GM20000 (cell line): ENCODE results near the gene EXOC5.

Experiments
- DNase-seq: peaks from one replicate; pipeline ENCODE4 v3.0.0; 2012; ENCODE audit warnings: low spot score
- CTCF ChIP-seq: IDR thresholded peaks from 2 replicates; pipeline ENCODE4 v1.5.1; 2012; ENCODE audit warnings: mild to moderate bottlenecking, control low read depth; ENCODE audit errors: extremely low read depth, missing control alignments

The EXOC5 gene

GRCh38 chr14:57179273-57179672 lies 89.4 kb downstream of the EXOC5 start:
- no peak for TF ChIP-seq CTCF
- no peak for DNase-seq

- DNase-seq = no peak
- TF ChIP-seq CTCF = no peak
Measured at GRCh38 chr14:57174466-57174865, 94.2 kb downstream of the EXOC5 start.

- DNase-seq = no peak
- no peak for TF ChIP-seq CTCF
Measured at GRCh38 chr14:57171903-57172302, 96.8 kb downstream of the EXOC5 start.

- no peak for DNase-seq
- TF ChIP-seq CTCF = no peak
Measured at GRCh38 chr14:57171363-57171762, 97.3 kb downstream of the EXOC5 start.

- no peak for DNase-seq
- no peak for TF ChIP-seq CTCF
Measured at GRCh38 chr14:57169901-57170300, 98.8 kb downstream of the EXOC5 start.

GRCh38 chr14:57168138-57168679 lies 100.5 kb downstream of the EXOC5 start:
- DNase-seq = no peak
- TF ChIP-seq CTCF = no peak

GRCh38 chr14:57161583-57162234 lies 107.0 kb downstream of the EXOC5 start:
- no peak for TF ChIP-seq CTCF
- no peak for DNase-seq
